ENCODE results near the gene HHAT. TPM values are rescaled to one million over a fixed set of nuclear protein-coding genes. Genes with fewer than 3 reads are reported as not detected.
A peak's percentile ranks its signal among the peaks of the same experiment; 100 is the strongest.

HHAT gene
- polyA plus RNA-seq, 4 donors = 0.27 to 4.0 (median 1.4) TPM

DNA sequence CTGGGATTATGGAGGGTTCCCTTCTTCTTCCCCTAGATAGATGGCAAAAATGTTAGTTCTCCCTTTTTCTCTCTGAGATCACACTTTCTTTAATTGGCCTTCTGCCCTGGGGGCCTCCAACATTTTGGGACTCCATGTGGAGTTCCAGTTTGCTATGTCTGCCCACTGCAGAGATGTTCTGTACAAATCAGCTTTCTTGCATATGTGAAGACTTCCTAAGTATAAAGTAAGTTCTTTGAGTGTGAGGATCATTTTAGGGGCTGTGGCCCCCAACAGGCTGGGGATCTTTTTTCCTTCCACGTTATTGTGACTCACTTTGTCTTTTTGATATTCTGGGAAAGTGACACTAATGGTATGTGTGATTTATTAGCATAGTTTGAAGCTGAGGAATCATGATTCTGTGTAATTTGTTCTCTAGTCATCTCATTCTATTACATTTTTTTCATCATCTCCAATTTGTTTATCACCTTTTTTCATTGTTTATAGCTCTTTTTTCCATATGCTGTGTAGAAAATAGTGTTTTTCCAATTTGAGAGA, 48.2 kb downstream of the HHAT start:
- no peaks in the 10 kb centered on the region for H3K27me3 ChIP-seq (ENCODE audit: control insufficient read depth in 3 of 3, insufficient read depth in 3 of 3, low read length in 3 of 3)
- 32 to 57% (median 37%) methylated on average over 1 of the region's 1 CpG for whole genome bisulfite sequencing, 3 donors
- no peak overlapping the region for H3K27ac ChIP-seq (ENCODE audit: low read depth in 1 of 3, low read length in 2 of 3)
- H3K9me3 ChIP-seq (ENCODE audit: control insufficient read depth in 2 of 2, insufficient read depth in 1 of 2, low read depth in 1 of 2, low read length in 1 of 2) = no peaks in the 10 kb centered on the region
- DNase-seq = no peak
- H3K36me3 ChIP-seq (ENCODE audit: control insufficient read depth in 3 of 3, insufficient read depth in 2 of 3, low read depth in 1 of 3, low read length in 3 of 3) = no peaks in the 10 kb centered on the region
- H3K4me1 ChIP-seq (ENCODE audit: control insufficient read depth in 3 of 3, insufficient read depth in 2 of 3, low read depth in 1 of 3, low read length in 2 of 3) = no peaks in the 10 kb centered on the region
- no peak overlapping the region for H3K4me3 ChIP-seq (ENCODE audit: low read depth in 1 of 3, low read length in 3 of 3)
- no peak for FAIRE-seq

GRCh38 chr1:210377731-210378333, 49.1 kb downstream of the HHAT start:
- FAIRE-seq = no peak
- WGBS, 3 donors = 77 to 83% (median 80%) methylated on average over 3 of the region's 3 CpGs

GRCh38 chr1:210378736-210379135, 50.0 kb downstream of the HHAT start:
- Histone ChIP-seq H3K36me3 (ENCODE audit: control insufficient read depth in 3 of 3, insufficient read depth in 2 of 3, low read depth in 1 of 3, low read length in 3 of 3) (no peaks in the 10 kb centered on the region), H3K9me3 (ENCODE audit: control insufficient read depth in 2 of 2, insufficient read depth in 1 of 2, low read depth in 1 of 2, low read length in 1 of 2) (no peaks in the 10 kb centered on the region), H3K4me1 (ENCODE audit: control insufficient read depth in 3 of 3, insufficient read depth in 2 of 3, low read depth in 1 of 3, low read length in 2 of 3) (no peaks in the 10 kb centered on the region), H3K4me3 (ENCODE audit: low read depth in 1 of 3, low read length in 3 of 3) (no peak overlapping the region), H3K27me3 (ENCODE audit: control insufficient read depth in 3 of 3, insufficient read depth in 3 of 3, low read length in 3 of 3) (no peaks in the 10 kb centered on the region), H3K27ac (ENCODE audit: low read depth in 1 of 3, low read length in 2 of 3) (no peak overlapping the region)
- no peak for FAIRE-seq
- no peak for DNase-seq
- WGBS, 3 donors = 95 to 98% (median 97%) methylated on average over 1 of the region's 1 CpG

More at GRCh38 chr1:210377731-210378333, 49.1 kb downstream of the HHAT start:
- Histone ChIP-seq H3K27ac (ENCODE audit: low read depth in 1 of 3, low read length in 2 of 3) (no peak overlapping the region), H3K4me3 (ENCODE audit: low read depth in 1 of 3, low read length in 3 of 3) (no peak overlapping the region), H3K36me3 (ENCODE audit: control insufficient read depth in 3 of 3, insufficient read depth in 2 of 3, low read depth in 1 of 3, low read length in 3 of 3) (no peaks in the 10 kb centered on the region), H3K27me3 (ENCODE audit: control insufficient read depth in 3 of 3, insufficient read depth in 3 of 3, low read length in 3 of 3) (no peaks in the 10 kb centered on the region), H3K4me1 (ENCODE audit: control insufficient read depth in 3 of 3, insufficient read depth in 2 of 3, low read depth in 1 of 3, low read length in 2 of 3) (no peaks in the 10 kb centered on the region), H3K9me3 (ENCODE audit: control insufficient read depth in 2 of 2, insufficient read depth in 1 of 2, low read depth in 1 of 2, low read length in 1 of 2) (no peaks in the 10 kb centered on the region)
- DNase-seq = no peak

GRCh38 chr1:210381934-210382333, 53.2 kb downstream of the HHAT start:
- Histone ChIP-seq H3K27me3 (ENCODE audit: control insufficient read depth in 3 of 3, insufficient read depth in 3 of 3, low read length in 3 of 3) (no peaks in the 10 kb centered on the region), H3K4me3 (ENCODE audit: low read depth in 1 of 3, low read length in 3 of 3) (no peak overlapping the region), H3K9me3 (ENCODE audit: control insufficient read depth in 2 of 2, insufficient read depth in 1 of 2, low read depth in 1 of 2, low read length in 1 of 2) (no peaks in the 10 kb centered on the region), H3K27ac (ENCODE audit: low read depth in 1 of 3, low read length in 2 of 3) (no peak overlapping the region), H3K36me3 (ENCODE audit: control insufficient read depth in 3 of 3, insufficient read depth in 2 of 3, low read depth in 1 of 3, low read length in 3 of 3) (no peaks in the 10 kb centered on the region), H3K4me1 (ENCODE audit: control insufficient read depth in 3 of 3, insufficient read depth in 2 of 3, low read depth in 1 of 3, low read length in 2 of 3) (no peaks in the 10 kb centered on the region)
- FAIRE-seq = no peak
- DNase-seq = no peak
- 85 to 90% (median 88%) methylated on average over 4 of the region's 4 CpGs for WGBS, 3 donors

DNA sequence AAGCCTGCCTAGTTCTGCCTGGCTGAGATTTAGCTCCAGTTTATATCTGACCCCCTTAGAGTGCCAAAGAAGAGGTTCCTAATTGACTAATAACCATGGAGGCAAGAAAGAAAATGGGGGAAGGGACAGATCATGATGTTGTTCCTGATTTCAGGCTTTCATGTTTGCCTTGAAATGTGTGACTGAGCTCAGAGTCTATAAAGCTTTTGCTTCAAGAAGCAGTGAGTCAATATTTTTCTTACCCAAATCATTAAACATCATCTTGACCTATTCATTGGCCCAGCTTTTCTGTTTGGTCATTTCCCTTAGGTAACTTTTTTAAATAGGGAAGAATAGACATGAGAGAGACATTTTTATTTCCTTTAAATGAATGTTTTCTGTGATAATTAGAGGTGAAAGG, 55.9 kb downstream of the HHAT start:
- Histone ChIP-seq H3K4me1 (ENCODE audit: control insufficient read depth in 3 of 3, insufficient read depth in 2 of 3, low read depth in 1 of 3, low read length in 2 of 3) (no peaks in the 10 kb centered on the region), H3K4me3 (ENCODE audit: low read depth in 1 of 3, low read length in 3 of 3) (no peak overlapping the region), H3K9me3 (ENCODE audit: control insufficient read depth in 2 of 2, insufficient read depth in 1 of 2, low read depth in 1 of 2, low read length in 1 of 2) (peaks cover 0 to 4% of the 10 kb centered on the region in 2 donors), H3K27ac (ENCODE audit: low read depth in 1 of 3, low read length in 2 of 3) (no peak overlapping the region), H3K27me3 (ENCODE audit: control insufficient read depth in 3 of 3, insufficient read depth in 3 of 3, low read length in 3 of 3) (no peaks in the 10 kb centered on the region), H3K36me3 (ENCODE audit: control insufficient read depth in 3 of 3, insufficient read depth in 2 of 3, low read depth in 1 of 3, low read length in 3 of 3) (no peaks in the 10 kb centered on the region)
- DNase-seq (no peak), FAIRE-seq (no peak)

GRCh38 chr1:210385228-210385627, 56.5 kb downstream of the HHAT start:
- FAIRE-seq = no peak

DNA sequence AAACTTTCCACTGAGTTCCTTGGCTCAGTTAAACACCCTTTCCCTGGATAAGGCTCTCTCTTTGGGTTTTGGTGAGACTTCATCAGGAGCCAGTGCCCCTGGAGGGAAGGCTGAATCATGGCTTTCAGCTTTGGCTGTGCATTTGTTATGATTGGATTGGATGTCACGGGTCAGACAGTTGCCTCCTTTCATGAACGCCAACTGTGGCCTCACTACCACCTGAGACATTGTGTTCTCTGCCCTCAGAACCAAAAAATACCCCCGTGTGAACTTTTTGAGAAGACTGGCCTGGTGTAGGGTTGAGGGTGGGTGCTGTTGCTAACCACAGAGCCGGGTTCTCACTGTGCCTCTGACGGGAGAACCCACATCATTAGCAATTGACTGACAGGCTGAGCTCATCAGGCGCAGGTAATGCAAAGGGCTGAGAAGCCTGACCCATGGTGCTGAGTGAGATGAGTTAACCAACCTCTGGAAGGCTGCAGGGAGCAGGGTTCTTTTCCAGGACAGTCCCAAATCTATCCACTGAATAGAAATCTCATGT, 65.6 kb downstream of the HHAT start:
- 74 to 89% (median 80%) methylated on average over 6 of the region's 6 CpGs for WGBS, 3 donors
- no peaks in the 10 kb centered on the region for H3K4me1 ChIP-seq (ENCODE audit: control insufficient read depth in 3 of 3, insufficient read depth in 2 of 3, low read depth in 1 of 3, low read length in 2 of 3)
- H3K27ac ChIP-seq (ENCODE audit: low read depth in 1 of 3, low read length in 2 of 3) = no peak overlapping the region
- FAIRE-seq (no peak), DNase-seq (peak in 1 of 2 donors; percentile 4)
- H3K36me3 ChIP-seq (ENCODE audit: control insufficient read depth in 3 of 3, insufficient read depth in 2 of 3, low read depth in 1 of 3, low read length in 3 of 3) = no peaks in the 10 kb centered on the region
- H3K9me3 ChIP-seq (ENCODE audit: control insufficient read depth in 2 of 2, insufficient read depth in 1 of 2, low read depth in 1 of 2, low read length in 1 of 2) = peaks cover 0 to 1% of the 10 kb centered on the region in 2 donors
- H3K27me3 ChIP-seq (ENCODE audit: control insufficient read depth in 3 of 3, insufficient read depth in 3 of 3, low read length in 3 of 3) = no peaks in the 10 kb centered on the region
- H3K4me3 ChIP-seq (ENCODE audit: low read depth in 1 of 3, low read length in 3 of 3) = no peak overlapping the region

More at GRCh38 chr1:210385228-210385627, 56.5 kb downstream of the HHAT start:
- Histone ChIP-seq H3K27ac (ENCODE audit: low read depth in 1 of 3, low read length in 2 of 3) (no peak overlapping the region), H3K4me3 (ENCODE audit: low read depth in 1 of 3, low read length in 3 of 3) (no peak overlapping the region), H3K4me1 (ENCODE audit: control insufficient read depth in 3 of 3, insufficient read depth in 2 of 3, low read depth in 1 of 3, low read length in 2 of 3) (no peaks in the 10 kb centered on the region), H3K9me3 (ENCODE audit: control insufficient read depth in 2 of 2, insufficient read depth in 1 of 2, low read depth in 1 of 2, low read length in 1 of 2) (peaks cover 0 to 4% of the 10 kb centered on the region in 2 donors), H3K27me3 (ENCODE audit: control insufficient read depth in 3 of 3, insufficient read depth in 3 of 3, low read length in 3 of 3) (no peaks in the 10 kb centered on the region), H3K36me3 (ENCODE audit: control insufficient read depth in 3 of 3, insufficient read depth in 2 of 3, low read depth in 1 of 3, low read length in 3 of 3) (no peaks in the 10 kb centered on the region)
- no peak for DNase-seq

DNA sequence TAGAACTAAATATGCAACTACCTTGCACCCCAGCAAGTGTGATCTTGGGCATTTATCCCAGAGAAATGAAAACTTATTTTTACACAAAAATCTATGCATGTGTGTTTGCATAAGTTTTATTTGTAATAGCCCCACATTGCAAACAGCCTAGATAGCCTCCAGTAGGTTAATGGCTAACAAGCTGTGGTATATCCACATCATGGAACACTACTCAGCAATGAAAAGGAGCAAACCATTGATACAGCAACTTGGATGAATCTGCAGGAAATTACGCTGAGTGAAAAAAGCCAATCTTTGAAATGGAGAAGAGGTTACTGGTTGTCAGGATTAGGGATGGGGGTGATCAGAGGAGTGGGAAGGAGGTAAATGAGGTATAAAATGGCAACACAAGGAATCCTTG, 67.8 kb downstream of the HHAT start:
- FAIRE-seq (no peak), DNase-seq (no peak)
- no peaks in the 10 kb centered on the region for H3K4me1 ChIP-seq (ENCODE audit: control insufficient read depth in 3 of 3, insufficient read depth in 2 of 3, low read depth in 1 of 3, low read length in 2 of 3)
- no peaks in the 10 kb centered on the region for H3K27me3 ChIP-seq (ENCODE audit: control insufficient read depth in 3 of 3, insufficient read depth in 3 of 3, low read length in 3 of 3)
- H3K36me3 ChIP-seq (ENCODE audit: control insufficient read depth in 3 of 3, insufficient read depth in 2 of 3, low read depth in 1 of 3, low read length in 3 of 3) = no peaks in the 10 kb centered on the region
- WGBS, 3 donors = 92 to 100% (median 97%) methylated on average over 1 of the region's 1 CpG
- H3K27ac ChIP-seq (ENCODE audit: low read depth in 1 of 3, low read length in 2 of 3) = no peak overlapping the region
- no peak overlapping the region for H3K4me3 ChIP-seq (ENCODE audit: low read depth in 1 of 3, low read length in 3 of 3)
- no peaks in the 10 kb centered on the region for H3K9me3 ChIP-seq (ENCODE audit: control insufficient read depth in 2 of 2, insufficient read depth in 1 of 2, low read depth in 1 of 2, low read length in 1 of 2)

- WGBS, 3 donors = 71 to 87% (median 85%) methylated on average over 1 of the region's 1 CpG
- DNase-seq = no peak
- no peak overlapping the region for H3K27ac ChIP-seq (ENCODE audit: low read depth in 1 of 3, low read length in 2 of 3)
- H3K36me3 ChIP-seq (ENCODE audit: control insufficient read depth in 3 of 3, insufficient read depth in 2 of 3, low read depth in 1 of 3, low read length in 3 of 3) = no peaks in the 10 kb centered on the region
- no peaks in the 10 kb centered on the region for H3K9me3 ChIP-seq (ENCODE audit: control insufficient read depth in 2 of 2, insufficient read depth in 1 of 2, low read depth in 1 of 2, low read length in 1 of 2)
- H3K4me3 ChIP-seq (ENCODE audit: low read depth in 1 of 3, low read length in 3 of 3) = no peak overlapping the region
- no peaks in the 10 kb centered on the region for H3K27me3 ChIP-seq (ENCODE audit: control insufficient read depth in 3 of 3, insufficient read depth in 3 of 3, low read length in 3 of 3)
- H3K4me1 ChIP-seq (ENCODE audit: control insufficient read depth in 3 of 3, insufficient read depth in 2 of 3, low read depth in 1 of 3, low read length in 2 of 3) = no peaks in the 10 kb centered on the region
- FAIRE-seq = no peak
These were observed 68.5 kb downstream of the HHAT start for GRCh38 chr1:210397252-210397651.

Data from small intestine (tissue), 7 donors.